MCF 10A (cell line): Measurements from ENCODE around the gene LRRFIP1. TPM values are rescaled to one million over a fixed set of nuclear protein-coding genes. Genes with fewer than 3 reads are reported as not detected.
A peak's percentile ranks its signal among the peaks of the same experiment; 100 is the strongest.

ENCODE experiments used
- BruUV-seq: library from RNA; stranded (reverse); fragments of 400-500 nt; replicated peaks from 2 replicates; lab custom pipeline; 2021; lab: Mats Ljungman, UMichigan
- CTCF ChIA-PET: fragments of 300-600 bp; sonication (Branson Sonifier 250); formaldehyde crosslinking; extraction: SDS; loops from one replicate; lab custom pipeline; 2021; ENCODE audit warnings: antibody characterized with exemption, inconsistent platforms; lab: Yijun Ruan, JAX
- POLR2A ChIA-PET: fragments of 300-600, 350-650 bp; sonication (Branson Sonifier 250); formaldehyde crosslinking; extraction: SDS; loops from one replicate; lab custom pipeline; 2020; ENCODE audit warnings: antibody characterized with exemption, inconsistent platforms; lab: Yijun Ruan, JAX
- DNase-seq: peaks from one replicate; pipeline ENCODE4 v3.0.0-alpha.2; 2018; ENCODE audit not compliant: unreplicated experiment
- H3K27ac Mint-ChIP-seq: one replicate; pipeline ENCODE4 v1.8.0; 2022; ENCODE audit warnings: mild to moderate bottlenecking, low read depth, mixed read lengths; ENCODE audit not compliant: unreplicated experiment
- H3K27me3 Mint-ChIP-seq: one replicate; pipeline ENCODE4 v1.8.0; 2022; ENCODE audit warnings: mixed read lengths; ENCODE audit not compliant: insufficient read depth, unreplicated experiment
- H3K36me3 Mint-ChIP-seq: one replicate; pipeline ENCODE4 v1.8.0; 2022; ENCODE audit warnings: mild to moderate bottlenecking, moderate library complexity, mixed read lengths; ENCODE audit not compliant: insufficient read depth, unreplicated experiment
- H3K4me1 Mint-ChIP-seq: one replicate; pipeline ENCODE4 v1.8.0; 2022; ENCODE audit warnings: mixed read lengths; ENCODE audit not compliant: insufficient read depth, unreplicated experiment
- H3K4me3 Mint-ChIP-seq: one replicate; pipeline ENCODE4 v1.8.0; 2022; ENCODE audit warnings: mild to moderate bottlenecking, moderate library complexity, mixed read lengths; ENCODE audit not compliant: unreplicated experiment
- H3K9me3 Mint-ChIP-seq: one replicate; pipeline ENCODE4 v1.8.0; 2022; ENCODE audit warnings: mixed read lengths; ENCODE audit not compliant: unreplicated experiment
- intact Hi-C: fragments of 100-400 bp; cut with micrococcal nuclease; formaldehyde crosslinking; loops from 2 replicates; pipeline ENCODE4 v1.14.1; 2022
- total RNA-seq: library from RNA; stranded (reverse); gene quantifications from 2 replicates; pipeline ENCODE4 v1.2.3, GENCODE V29; 2022
- TF ChIP-seq, protein P1 (sequence below): fragments of 200-600 bp; IDR thresholded peaks from one replicate; pipeline ENCODE4 v1.8.0; 2022; ENCODE audit warnings: antibody characterized with exemption, mild to moderate bottlenecking; ENCODE audit not compliant: unreplicated experiment

LRRFIP1 gene
- total RNA-seq, 1 experiment from 2014 or later = 197 TPM

- Mint-ChIP-seq H3K27ac (peak overlapping the region; percentile 80), H3K36me3 (peaks cover 38% of the 10 kb centered on the region), H3K9me3 (no peaks in the 10 kb centered on the region), H3K4me3 (no peak overlapping the region), H3K4me1 (peaks cover 28% of the 10 kb centered on the region), H3K27me3 (no peaks in the 10 kb centered on the region)
- ChIA-PET POLR2A (interaction anchor here (0.7 to 3.0 kb wide), 2 partner anchors 10 to 13 kb away, joined by 3 to 26 read pairs; no protein-coding TSS in a partner anchor), CTCF (interaction anchor here (0.9 to 1.8 kb wide), 2 partner anchors 39 to 68 kb away, joined by 4 to 5 read pairs; no protein-coding TSS in a partner anchor)
- no TSS peak for BruUV-seq
- TF ChIP-seq, protein P1, sequence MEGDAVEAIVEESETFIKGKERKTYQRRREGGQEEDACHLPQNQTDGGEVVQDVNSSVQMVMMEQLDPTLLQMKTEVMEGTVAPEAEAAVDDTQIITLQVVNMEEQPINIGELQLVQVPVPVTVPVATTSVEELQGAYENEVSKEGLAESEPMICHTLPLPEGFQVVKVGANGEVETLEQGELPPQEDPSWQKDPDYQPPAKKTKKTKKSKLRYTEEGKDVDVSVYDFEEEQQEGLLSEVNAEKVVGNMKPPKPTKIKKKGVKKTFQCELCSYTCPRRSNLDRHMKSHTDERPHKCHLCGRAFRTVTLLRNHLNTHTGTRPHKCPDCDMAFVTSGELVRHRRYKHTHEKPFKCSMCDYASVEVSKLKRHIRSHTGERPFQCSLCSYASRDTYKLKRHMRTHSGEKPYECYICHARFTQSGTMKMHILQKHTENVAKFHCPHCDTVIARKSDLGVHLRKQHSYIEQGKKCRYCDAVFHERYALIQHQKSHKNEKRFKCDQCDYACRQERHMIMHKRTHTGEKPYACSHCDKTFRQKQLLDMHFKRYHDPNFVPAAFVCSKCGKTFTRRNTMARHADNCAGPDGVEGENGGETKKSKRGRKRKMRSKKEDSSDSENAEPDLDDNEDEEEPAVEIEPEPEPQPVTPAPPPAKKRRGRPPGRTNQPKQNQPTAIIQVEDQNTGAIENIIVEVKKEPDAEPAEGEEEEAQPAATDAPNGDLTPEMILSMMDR = no peak
- intact Hi-C loops = no loop called here
- no peak for DNase-seq
Measured at GRCh38 chr2:237706257-237706656, 78.9 kb downstream of the LRRFIP1 start.

- H3K4me1 Mint-ChIP-seq = peaks cover 15% of the 10 kb centered on the region
- POLR2A ChIA-PET = interaction anchor here (0.5 to 2.0 kb wide), 6 partner anchors 11 to 1297 kb away, joined by 3 to 6 read pairs (median 4); no protein-coding TSS in a partner anchor
- H3K4me3 Mint-ChIP-seq = no peak overlapping the region
- DNase-seq = no peak
- no peak overlapping the region for H3K27ac Mint-ChIP-seq
- peaks cover 50% of the 10 kb centered on the region for H3K36me3 Mint-ChIP-seq
- TF ChIP-seq, protein P1 = no peak
- BruUV-seq = no TSS peak
- no peaks in the 10 kb centered on the region for H3K27me3 Mint-ChIP-seq
- CTCF ChIA-PET = no interaction called here
- H3K9me3 Mint-ChIP-seq = no peaks in the 10 kb centered on the region
- intact Hi-C loops = no loop called here
Measured at GRCh38 chr2:237708065-237708398, 80.6 kb downstream of the LRRFIP1 start.

GRCh38 chr2:237708491-237708890 lies 81.1 kb downstream of the LRRFIP1 start:
- Mint-ChIP-seq H3K9me3 (no peaks in the 10 kb centered on the region), H3K4me3 (no peak overlapping the region), H3K4me1 (peaks cover 10% of the 10 kb centered on the region), H3K27ac (no peak overlapping the region), H3K27me3 (no peaks in the 10 kb centered on the region), H3K36me3 (peaks cover 53% of the 10 kb centered on the region)
- no peak for DNase-seq
- intact Hi-C loops = no loop called here
- BruUV-seq = no TSS peak
- ChIA-PET CTCF (interaction anchor here (1.4 to 2.3 kb wide), 2 partner anchors 22 to 36 kb away, joined by 4 to 9 read pairs; no protein-coding TSS in a partner anchor), POLR2A (interaction anchor here (0.5 to 2.0 kb wide), 4 partner anchors 12 to 1296 kb away, joined by 3 to 6 read pairs (median 4); no protein-coding TSS in a partner anchor)
- TF ChIP-seq, protein P1 = no peak

- no peaks in the 10 kb centered on the region for H3K27me3 Mint-ChIP-seq
- H3K4me3 Mint-ChIP-seq = no peak overlapping the region
- H3K9me3 Mint-ChIP-seq = no peaks in the 10 kb centered on the region
- peaks cover 8% of the 10 kb centered on the region for H3K4me1 Mint-ChIP-seq
- H3K36me3 Mint-ChIP-seq = peaks cover 49% of the 10 kb centered on the region
- intact Hi-C loops = no loop called here
- ChIA-PET CTCF (interaction anchor here (0.7 to 2.3 kb wide), 3 partner anchors 22 to 328 kb away, joined by 3 to 9 read pairs (median 4); no protein-coding TSS in a partner anchor), POLR2A (interaction anchor here (0.9 to 2.0 kb wide), 2 partner anchors 10 to 12 kb away, joined by 3 to 6 read pairs; no protein-coding TSS in a partner anchor)
- DNase-seq = no peak
- peak overlapping the region; percentile 7 for H3K27ac Mint-ChIP-seq
- BruUV-seq = no TSS peak
- TF ChIP-seq, protein P1 = no peak
Measured at GRCh38 chr2:237708961-237709360, 81.6 kb downstream of the LRRFIP1 start.
